A673 (cell line): ENCODE measurements around the gene MRPL12.

Experiments
- EZH2 ChIP-seq: fragments of 200-600 bp; sonication (generic); IDR thresholded peaks from 2 replicates; pipeline ENCODE4 v1.6.1; 2017; ENCODE audit warnings: borderline replicate concordance, low read depth, mild to moderate bottlenecking, mixed read lengths, antibody characterized with exemption, low read length; ENCODE audit not compliant: poor library complexity, severe bottlenecking
- TF ChIP-seq, protein P1 (sequence below): fragments of 300-800, 200-600 bp; sonication (generic); conservative IDR thresholded peaks from 2 replicates; pipeline ENCODE4 v1.5.1; 2017; ENCODE audit warnings: low read depth, mild to moderate bottlenecking, antibody characterized with exemption, low read length, moderate library complexity, mixed read lengths

DNA sequence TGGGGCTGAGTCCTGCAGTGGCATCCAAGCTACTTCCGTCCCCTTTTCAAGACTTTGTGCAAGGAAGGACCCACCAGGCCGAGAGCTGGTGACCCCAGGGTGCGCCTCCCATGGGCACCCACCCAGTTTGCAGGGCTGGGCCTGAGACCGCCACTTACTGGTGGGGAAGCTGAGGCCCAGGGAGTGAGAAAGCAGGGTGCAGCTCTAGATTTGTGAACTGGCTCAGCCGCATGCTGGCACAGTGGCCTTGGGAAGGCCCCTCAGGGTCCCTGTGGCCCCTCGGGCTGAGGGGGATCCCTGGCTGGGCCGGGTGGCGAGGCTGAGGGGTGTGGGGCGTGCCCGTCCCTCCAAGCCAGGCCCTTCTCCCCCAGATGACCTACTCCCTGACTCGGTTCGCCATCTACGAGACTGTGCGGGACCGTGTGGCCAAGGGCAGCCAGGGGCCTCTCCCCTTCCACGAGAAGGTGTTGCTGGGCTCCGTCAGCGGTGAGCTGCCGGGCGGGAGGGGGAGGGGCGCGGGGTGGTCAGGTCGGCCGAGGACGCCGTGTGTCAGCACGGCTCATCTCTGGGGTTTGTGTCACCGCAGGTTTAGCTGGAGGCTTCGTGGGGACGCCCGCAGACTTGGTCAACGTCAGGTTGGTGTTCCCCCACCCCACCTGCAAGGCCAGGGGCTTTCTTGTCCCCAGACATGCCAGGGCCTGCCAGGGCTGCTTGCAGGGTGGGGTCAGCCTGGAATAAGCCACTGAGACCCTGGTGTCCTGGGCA, 12.1 kb downstream of the MRPL12 start:
- TF ChIP-seq, protein P1, sequence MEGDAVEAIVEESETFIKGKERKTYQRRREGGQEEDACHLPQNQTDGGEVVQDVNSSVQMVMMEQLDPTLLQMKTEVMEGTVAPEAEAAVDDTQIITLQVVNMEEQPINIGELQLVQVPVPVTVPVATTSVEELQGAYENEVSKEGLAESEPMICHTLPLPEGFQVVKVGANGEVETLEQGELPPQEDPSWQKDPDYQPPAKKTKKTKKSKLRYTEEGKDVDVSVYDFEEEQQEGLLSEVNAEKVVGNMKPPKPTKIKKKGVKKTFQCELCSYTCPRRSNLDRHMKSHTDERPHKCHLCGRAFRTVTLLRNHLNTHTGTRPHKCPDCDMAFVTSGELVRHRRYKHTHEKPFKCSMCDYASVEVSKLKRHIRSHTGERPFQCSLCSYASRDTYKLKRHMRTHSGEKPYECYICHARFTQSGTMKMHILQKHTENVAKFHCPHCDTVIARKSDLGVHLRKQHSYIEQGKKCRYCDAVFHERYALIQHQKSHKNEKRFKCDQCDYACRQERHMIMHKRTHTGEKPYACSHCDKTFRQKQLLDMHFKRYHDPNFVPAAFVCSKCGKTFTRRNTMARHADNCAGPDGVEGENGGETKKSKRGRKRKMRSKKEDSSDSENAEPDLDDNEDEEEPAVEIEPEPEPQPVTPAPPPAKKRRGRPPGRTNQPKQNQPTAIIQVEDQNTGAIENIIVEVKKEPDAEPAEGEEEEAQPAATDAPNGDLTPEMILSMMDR: no peak
- no peak for TF ChIP-seq EZH2
